ENCODE results near the gene CHD2. TPM values are rescaled to one million over a fixed set of nuclear protein-coding genes. Genes with fewer than 3 reads are reported as not detected.

The CHD2 gene
- total RNA-seq, 2 donors from 2014 or later, result 177 to 180 TPM

- no peak overlapping the region for H3K27ac Mint-ChIP-seq
Measured at GRCh38 chr15:93063262-93063671, 163.1 kb downstream of the CHD2 start.

GRCh38 chr15:93063796-93064690, 163.9 kb downstream of the CHD2 start:
- no peak for DNase-seq (ENCODE audit: low spot score)
- Mint-ChIP-seq H3K36me3 (no peaks in the 10 kb centered on the region), H3K4me3 (no peak overlapping the region), H3K9me3 (no peaks in the 10 kb centered on the region), H3K27me3 (peaks cover 6 to 13% of the 10 kb centered on the region in 2 donors), H3K4me1 (ENCODE audit: low read depth in 2 of 2) (no peaks in the 10 kb centered on the region), H3K27ac (no peak overlapping the region)
- ATAC-seq, result no peak

More at GRCh38 chr15:93063262-93063671, 163.1 kb downstream of the CHD2 start:
- DNase-seq (ENCODE audit: low spot score), result no peak
- ATAC-seq, result no peak
- no peaks in the 10 kb centered on the region for H3K36me3 Mint-ChIP-seq
- H3K9me3 Mint-ChIP-seq, result no peaks in the 10 kb centered on the region
- no peaks in the 10 kb centered on the region for H3K4me1 Mint-ChIP-seq (ENCODE audit: low read depth in 2 of 2)
- H3K27me3 Mint-ChIP-seq, result peaks cover 6 to 13% of the 10 kb centered on the region in 2 donors
- H3K4me3 Mint-ChIP-seq, result no peak overlapping the region

- no peak for ATAC-seq
- no peak for DNase-seq (ENCODE audit: low spot score)
- Mint-ChIP-seq H3K9me3 (no peaks in the 10 kb centered on the region), H3K4me3 (no peak overlapping the region), H3K27ac (no peak overlapping the region), H3K27me3 (peaks cover 9 to 21% of the 10 kb centered on the region in 2 donors), H3K4me1 (ENCODE audit: low read depth in 2 of 2) (no peaks in the 10 kb centered on the region), H3K36me3 (no peaks in the 10 kb centered on the region)
Measured at GRCh38 chr15:93065641-93066045, 165.5 kb downstream of the CHD2 start.

- no peak for ATAC-seq
- no peak overlapping the region for H3K27ac Mint-ChIP-seq
- H3K27me3 Mint-ChIP-seq, result peaks cover 12 to 27% of the 10 kb centered on the region in 2 donors
Measured at GRCh38 chr15:93066224-93066681, 166.1 kb downstream of the CHD2 start.

GRCh38 chr15:93066834-93067648, 166.9 kb downstream of the CHD2 start:
- Mint-ChIP-seq H3K27me3 (peaks cover 19 to 33% of the 10 kb centered on the region in 2 donors), H3K27ac (no peak overlapping the region), H3K9me3 (no peaks in the 10 kb centered on the region), H3K4me1 (ENCODE audit: low read depth in 2 of 2) (peaks cover 3 to 6% of the 10 kb centered on the region in 2 donors), H3K36me3 (no peaks in the 10 kb centered on the region), H3K4me3 (no peak overlapping the region)
- ATAC-seq (no peak), DNase-seq (ENCODE audit: low spot score) (no peak)

More at GRCh38 chr15:93066224-93066681, 166.1 kb downstream of the CHD2 start:
- DNase-seq (ENCODE audit: low spot score), result no peak
- Mint-ChIP-seq H3K4me1 (ENCODE audit: low read depth in 2 of 2) (no peaks in the 10 kb centered on the region), H3K4me3 (no peak overlapping the region), H3K9me3 (no peaks in the 10 kb centered on the region), H3K36me3 (no peaks in the 10 kb centered on the region)

GRCh38 chr15:93067649-93068085, 167.5 kb downstream of the CHD2 start:
- peaks cover 19 to 31% of the 10 kb centered on the region in 2 donors for H3K27me3 Mint-ChIP-seq
- no peak for ATAC-seq
- no peak for DNase-seq (ENCODE audit: low spot score)
- H3K4me1 Mint-ChIP-seq (ENCODE audit: low read depth in 2 of 2), result peaks cover 5 to 9% of the 10 kb centered on the region in 2 donors
- H3K4me3 Mint-ChIP-seq, result no peak overlapping the region
- H3K36me3 Mint-ChIP-seq, result no peaks in the 10 kb centered on the region
- H3K27ac Mint-ChIP-seq, result no peak overlapping the region
- no peaks in the 10 kb centered on the region for H3K9me3 Mint-ChIP-seq

GRCh38 chr15:93068581-93069199, 168.6 kb downstream of the CHD2 start:
- peaks cover 21 to 33% of the 10 kb centered on the region in 2 donors for H3K27me3 Mint-ChIP-seq
- no peaks in the 10 kb centered on the region for H3K9me3 Mint-ChIP-seq
- no peaks in the 10 kb centered on the region for H3K36me3 Mint-ChIP-seq
- peaks cover 10 to 13% of the 10 kb centered on the region in 2 donors for H3K4me1 Mint-ChIP-seq (ENCODE audit: low read depth in 2 of 2)
- no peak for DNase-seq (ENCODE audit: low spot score)
- no peak overlapping the region for H3K4me3 Mint-ChIP-seq
- ATAC-seq, result no peak
- H3K27ac Mint-ChIP-seq, result no peak overlapping the region

GRCh38 chr15:93070132-93070531, 170.0 kb downstream of the CHD2 start:
- H3K9me3 Mint-ChIP-seq, result no peaks in the 10 kb centered on the region
- no peaks in the 10 kb centered on the region for H3K36me3 Mint-ChIP-seq
- H3K27ac Mint-ChIP-seq, result no peak overlapping the region
- H3K27me3 Mint-ChIP-seq, result peaks cover 33 to 47% of the 10 kb centered on the region in 2 donors
- no peak overlapping the region for H3K4me3 Mint-ChIP-seq
- H3K4me1 Mint-ChIP-seq (ENCODE audit: low read depth in 2 of 2), result peaks cover 13 to 15% of the 10 kb centered on the region in 2 donors
- ATAC-seq (no peak), DNase-seq (ENCODE audit: low spot score) (no peak)

GRCh38 chr15:93070551-93071296, 170.6 kb downstream of the CHD2 start:
- H3K4me3 Mint-ChIP-seq, result no peak overlapping the region
- DNase-seq (ENCODE audit: low spot score) (no peak), ATAC-seq (no peak)
- H3K36me3 Mint-ChIP-seq, result no peaks in the 10 kb centered on the region
- H3K27me3 Mint-ChIP-seq, result peaks cover 38 to 52% of the 10 kb centered on the region in 2 donors
- H3K9me3 Mint-ChIP-seq, result no peaks in the 10 kb centered on the region
- no peak overlapping the region for H3K27ac Mint-ChIP-seq
- H3K4me1 Mint-ChIP-seq (ENCODE audit: low read depth in 2 of 2), result peaks cover 13 to 15% of the 10 kb centered on the region in 2 donors

GRCh38 chr15:93071469-93071936, 171.4 kb downstream of the CHD2 start:
- DNase-seq (ENCODE audit: low spot score), result no peak
- peaks cover 13 to 15% of the 10 kb centered on the region in 2 donors for H3K4me1 Mint-ChIP-seq (ENCODE audit: low read depth in 2 of 2)
- H3K9me3 Mint-ChIP-seq, result no peaks in the 10 kb centered on the region
- H3K4me3 Mint-ChIP-seq, result peak overlapping the region; percentile 28
- no peak overlapping the region for H3K27ac Mint-ChIP-seq
- no peak for ATAC-seq
- no peaks in the 10 kb centered on the region for H3K36me3 Mint-ChIP-seq
- peaks cover 44 to 60% of the 10 kb centered on the region in 2 donors for H3K27me3 Mint-ChIP-seq

- no peak overlapping the region for H3K27ac Mint-ChIP-seq
- DNase-seq (ENCODE audit: low spot score), result no peak
- no peak for ATAC-seq
- peaks cover 13 to 15% of the 10 kb centered on the region in 2 donors for H3K4me1 Mint-ChIP-seq (ENCODE audit: low read depth in 2 of 2)
- H3K36me3 Mint-ChIP-seq, result no peaks in the 10 kb centered on the region
- H3K4me3 Mint-ChIP-seq, result peak overlapping the region; percentile 28
- H3K27me3 Mint-ChIP-seq, result peaks cover 49 to 65% of the 10 kb centered on the region in 2 donors
- no peaks in the 10 kb centered on the region for H3K9me3 Mint-ChIP-seq
Measured at GRCh38 chr15:93072011-93072410, 171.9 kb downstream of the CHD2 start.

GRCh38 chr15:93072411-93073394, 172.6 kb downstream of the CHD2 start:
- Mint-ChIP-seq H3K27ac (no peak overlapping the region), H3K9me3 (no peaks in the 10 kb centered on the region), H3K27me3 (peaks cover 49 to 70% of the 10 kb centered on the region in 2 donors), H3K4me1 (ENCODE audit: low read depth in 2 of 2) (peaks cover 13 to 15% of the 10 kb centered on the region in 2 donors), H3K4me3 (peak overlapping the region; percentile 85), H3K36me3 (no peaks in the 10 kb centered on the region)
- DNase-seq (ENCODE audit: low spot score), result no peak
- ATAC-seq, result peak; percentile 43 to 59

Data from natural killer cell treated with Interleukin-12 subunit alpha and Interleukin-12 subunit beta and Interleukin-15 and Interleukin-18, amount 100 ng/mL, for 72 hours (primary cell).